ENCODE data around the gene KCNJ6. TPM values are rescaled to one million over a fixed set of nuclear protein-coding genes. Genes with fewer than 3 reads are reported as not detected.
"Not testable (repeated sequence)": the region's sequence is repeated elsewhere in the genome, so short reads cannot be mapped to it uniquely, and the experiment has no call there.

Gene KCNJ6
- polyA plus RNA-seq, 3 donors, result 0.16 to 0.30 (median 0.27) TPM

- DNase-seq, result no peak
These were observed 239.3 kb downstream of the KCNJ6 start for GRCh38 chr21:37677006-37677405.

GRCh38 chr21:37675202-37675801 lies 241.0 kb downstream of the KCNJ6 start:
- DNase-seq, result no peak

- no peak for DNase-seq
These were observed 242.3 kb downstream of the KCNJ6 start for GRCh38 chr21:37673801-37674575.

GRCh38 chr21:37671381-37671780 lies 244.9 kb downstream of the KCNJ6 start:
- DNase-seq, result no peak

- no peak for DNase-seq
These were observed 245.4 kb downstream of the KCNJ6 start for GRCh38 chr21:37670883-37671282.

GRCh38 chr21:37669249-37669648 lies 247.0 kb downstream of the KCNJ6 start:
- DNase-seq, result no peak

- DNase-seq, result no peak
These were observed 247.6 kb downstream of the KCNJ6 start for GRCh38 chr21:37668462-37669239.

GRCh38 chr21:37667380-37667779 lies 248.9 kb downstream of the KCNJ6 start:
- no peak for DNase-seq

GRCh38 chr21:37665230-37666024 lies 250.8 kb downstream of the KCNJ6 start:
- no peak for DNase-seq

- not testable (repeated sequence) for DNase-seq
These were observed 254.0 kb downstream of the KCNJ6 start for GRCh38 chr21:37662227-37662626.

- DNase-seq, result no peak
These were observed 255.5 kb downstream of the KCNJ6 start for GRCh38 chr21:37660709-37661108.

GRCh38 chr21:37659874-37660273 lies 256.4 kb downstream of the KCNJ6 start:
- no peak for DNase-seq

- peak; percentile 61 for DNase-seq
These were observed 257.3 kb downstream of the KCNJ6 start for GRCh38 chr21:37658817-37659458.

- no peak for DNase-seq
These were observed 258.0 kb downstream of the KCNJ6 start for GRCh38 chr21:37658121-37658816.

- DNase-seq, result no peak
These were observed 259.4 kb downstream of the KCNJ6 start for GRCh38 chr21:37656899-37657298.

- no peak for DNase-seq
These were observed 260.5 kb downstream of the KCNJ6 start for GRCh38 chr21:37655611-37656300.

- DNase-seq, result no peak
These were observed 261.7 kb downstream of the KCNJ6 start for GRCh38 chr21:37654596-37654995.

GRCh38 chr21:37653201-37653600 lies 263.1 kb downstream of the KCNJ6 start:
- DNase-seq, result no peak

GRCh38 chr21:37647781-37648180 lies 268.5 kb downstream of the KCNJ6 start:
- no peak for DNase-seq

- not testable (repeated sequence) for DNase-seq
These were observed 269.5 kb downstream of the KCNJ6 start for GRCh38 chr21:37646761-37647160.

Data from renal pelvis (tissue), 4 donors.